Adrenal gland (tissue), 12 donors: Measurements from ENCODE around the gene KIFC3. TPM values are rescaled to one million over a fixed set of nuclear protein-coding genes. Genes with fewer than 3 reads are reported as not detected.

Source experiments
- DNase-seq, 7 donors: peaks; one replicate each; pipeline ENCODE4 v3.0.0-alpha.2; 2019 to 2020
- H3K27ac ChIP-seq, 5 donors: fragments of 200-600 bp; sonication (generic) in 4 of 5; 1 replicate in 3 of 5; 2 replicates in 2 of 5; pipeline versions ENCODE4 v1.5.1 to v1.8.0; 2016 to 2020; ENCODE audit warnings: mild to moderate bottlenecking in 1 of 5
- H3K27me3 ChIP-seq: fragments of 200-600 bp; 2 replicates; pipeline ENCODE4 v1.8.0; 2021
- H3K36me3 ChIP-seq, 2 donors: fragments of 200-600 bp; replicated peaks in 1 of 2; 1 replicate in 1 of 2; 2 replicates in 1 of 2; pipeline versions ENCODE4 v1.5.1 to v1.8.0; 2018 to 2022
- H3K4me1 ChIP-seq, 2 donors: fragments of 200-600 bp; replicated peaks in 1 of 2; 1 replicate in 1 of 2; 2 replicates in 1 of 2; pipeline versions ENCODE4 v1.5.1 to v1.8.0; 2018 to 2021
- H3K4me3 ChIP-seq, 4 donors: fragments of 200-600 bp; sonication (generic) in 3 of 4; one replicate each; pipeline ENCODE4 v1.5.1; 2016 to 2018
- H3K9me3 ChIP-seq, 3 donors: fragments of 200-600 bp; sonication (generic) in 1 of 3; replicated peaks in 1 of 3; 1 replicate in 2 of 3; 2 replicates in 1 of 3; pipeline versions ENCODE4 v1.5.1 to v1.8.0; 2016 to 2021
- POLR2A ChIP-seq, 2 donors: fragments of 450-650 bp; IDR thresholded peaks; one replicate each; pipeline ENCODE4 v1.6.1; 2017; ENCODE audit warnings: antibody characterized with exemption in 2 of 2, mild to moderate bottlenecking in 2 of 2, moderate library complexity in 1 of 2
- WGBS, 4 donors: extraction: QIAGEN DNeasy Blood & Tissue Kit in 2 of 4; methylation state at CpG; one replicate each; pipeline versions ENCODE4 v1.1.5 to v1.1.7; 2013 to 2017; 5-methylcytosine and 5-hydroxymethylcytosine counted together
- intact Hi-C, 2 donors: fragments of 100-400 bp; cut with DNase I; formaldehyde crosslinking; loops; one replicate each; pipeline versions ENCODE4 v1.14.1 to v1.15.0; 2022 to 2023
- polyA plus RNA-seq, 3 donors: library from polyadenylated mRNA; stranded (reverse); fragments of 200-250 nt in 2 of 3; fragments of 350-450 nt in 1 of 3; fragmentation: Illumina TruSeq in 1 of 3; extraction: RNeasy Lipid Tissue Mini Kit (QIAGEN cat#74804) in 1 of 3; gene quantifications; one replicate each; pipeline ENCODE4 v1.2.3, GENCODE V29; 2013 to 2014
- total RNA-seq, 9 donors: library from RNA; depleted of rRNA in 4 of 9; stranded (reverse); fragments of >200 nt in 4 of 9; fragments of 120-200 nt in 1 of 9; fragmentation: NEBNext Ultra II Directional in 1 of 9; extraction: Animal tissue kit (Norgen Biotek cat#: 25700) in 1 of 9; gene quantifications; one replicate each; pipeline versions ENCODE4 v1.1.0 to v1.2.4, GENCODE V29; 2013 to 2023
- TF ChIP-seq, protein P1 (sequence below), 6 experiments: fragments of 450-650 bp in 4 of 6; fragments of 200-600 bp in 2 of 6; sonication (generic) in 1 of 6; IDR thresholded peaks; 1 replicate in 5 of 6; 2 replicates in 1 of 6; pipeline versions ENCODE4 v1.5.1 to v1.8.0; 2016 to 2021; ENCODE audit warnings: antibody characterized with exemption in 6 of 6, mild to moderate bottlenecking in 2 of 6, moderate library complexity in 1 of 6
- donor health status: healthy with polysubstance abuse.
- donor health status: Bipolar disorder and iron deficiency.
- donor health status: DM: yes; HTN: yes; CAD: no.
- donor health status: DM: no; HTN: no; CAD: no.
- donor health status: DM: no; HTN: no; CAD: no.
- donor health status: DM: yes; HTN: yes; CAD: no.

Gene KIFC3
- total and polyA plus RNA-seq, 12 donors: 15.5 to 130 (median 60.0) TPM

DNA sequence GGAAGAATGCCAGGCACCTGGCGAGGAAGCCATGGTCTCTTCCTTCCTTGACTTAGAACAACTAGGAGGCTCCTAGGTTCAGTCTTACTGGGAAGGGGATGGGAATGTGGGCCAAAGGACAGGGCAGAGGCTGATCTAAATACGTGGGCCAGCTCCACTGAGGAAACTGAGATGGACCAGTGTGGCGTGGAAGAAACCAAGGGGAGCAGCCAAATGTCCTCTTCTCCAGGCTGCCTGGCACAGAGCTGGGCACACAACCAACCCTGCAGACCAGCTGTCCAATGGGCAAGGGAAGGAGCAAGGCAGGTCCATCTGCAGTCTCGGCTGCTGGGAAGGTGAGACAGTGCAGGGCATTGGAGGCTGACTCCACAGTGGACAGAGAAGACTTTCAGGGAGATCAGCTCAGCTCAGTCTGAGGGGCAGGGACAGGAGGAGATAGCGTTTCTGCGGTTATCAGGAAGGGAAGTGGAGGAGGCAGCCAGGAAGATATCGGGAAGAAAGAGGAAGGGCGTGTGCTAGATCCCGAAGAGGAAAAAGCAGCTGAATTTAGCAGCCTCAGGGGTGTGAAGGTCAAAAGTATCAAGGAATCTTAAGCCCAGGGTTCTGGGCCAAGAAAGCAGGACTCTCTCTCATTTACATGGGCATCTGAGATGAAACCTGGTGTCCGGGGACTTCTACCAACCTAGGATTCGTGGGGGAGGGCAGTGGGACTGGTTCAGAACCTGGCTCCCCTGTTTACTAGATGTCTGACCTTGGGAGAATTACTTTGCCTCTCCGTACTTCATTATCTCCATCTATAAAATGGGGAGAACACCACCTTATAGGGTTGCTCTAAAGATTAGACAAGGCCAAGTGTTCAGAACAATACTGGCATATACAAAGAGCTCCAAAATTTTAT lies 1.8 kb downstream of the KIFC3 start:
- H3K4me3 ChIP-seq: peak overlapping the region in 1 of 4 donors; percentile 74
- no peaks in the 10 kb centered on the region for H3K27me3 ChIP-seq
- TF ChIP-seq, protein P1, sequence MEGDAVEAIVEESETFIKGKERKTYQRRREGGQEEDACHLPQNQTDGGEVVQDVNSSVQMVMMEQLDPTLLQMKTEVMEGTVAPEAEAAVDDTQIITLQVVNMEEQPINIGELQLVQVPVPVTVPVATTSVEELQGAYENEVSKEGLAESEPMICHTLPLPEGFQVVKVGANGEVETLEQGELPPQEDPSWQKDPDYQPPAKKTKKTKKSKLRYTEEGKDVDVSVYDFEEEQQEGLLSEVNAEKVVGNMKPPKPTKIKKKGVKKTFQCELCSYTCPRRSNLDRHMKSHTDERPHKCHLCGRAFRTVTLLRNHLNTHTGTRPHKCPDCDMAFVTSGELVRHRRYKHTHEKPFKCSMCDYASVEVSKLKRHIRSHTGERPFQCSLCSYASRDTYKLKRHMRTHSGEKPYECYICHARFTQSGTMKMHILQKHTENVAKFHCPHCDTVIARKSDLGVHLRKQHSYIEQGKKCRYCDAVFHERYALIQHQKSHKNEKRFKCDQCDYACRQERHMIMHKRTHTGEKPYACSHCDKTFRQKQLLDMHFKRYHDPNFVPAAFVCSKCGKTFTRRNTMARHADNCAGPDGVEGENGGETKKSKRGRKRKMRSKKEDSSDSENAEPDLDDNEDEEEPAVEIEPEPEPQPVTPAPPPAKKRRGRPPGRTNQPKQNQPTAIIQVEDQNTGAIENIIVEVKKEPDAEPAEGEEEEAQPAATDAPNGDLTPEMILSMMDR (IDR thresholded peaks at IDR 0.05): no peak
- TF ChIP-seq POLR2A (IDR thresholded peaks at IDR 0.05): no peak
- peak overlapping the region in 4 of 5 donors; percentile 70 to 94 (median 84) for H3K27ac ChIP-seq
- no peaks in the 10 kb centered on the region for H3K9me3 ChIP-seq
- peaks cover 14 to 56% of the 10 kb centered on the region in 2 donors for H3K4me1 ChIP-seq
- 42 to 51% (median 45%) methylated on average over 12 of the region's 12 CpGs for WGBS, 4 donors
- peaks cover 0 to 12% of the 10 kb centered on the region in 2 donors for H3K36me3 ChIP-seq
- intact Hi-C loops: no loop called here
- DNase-seq: no peak

DNA sequence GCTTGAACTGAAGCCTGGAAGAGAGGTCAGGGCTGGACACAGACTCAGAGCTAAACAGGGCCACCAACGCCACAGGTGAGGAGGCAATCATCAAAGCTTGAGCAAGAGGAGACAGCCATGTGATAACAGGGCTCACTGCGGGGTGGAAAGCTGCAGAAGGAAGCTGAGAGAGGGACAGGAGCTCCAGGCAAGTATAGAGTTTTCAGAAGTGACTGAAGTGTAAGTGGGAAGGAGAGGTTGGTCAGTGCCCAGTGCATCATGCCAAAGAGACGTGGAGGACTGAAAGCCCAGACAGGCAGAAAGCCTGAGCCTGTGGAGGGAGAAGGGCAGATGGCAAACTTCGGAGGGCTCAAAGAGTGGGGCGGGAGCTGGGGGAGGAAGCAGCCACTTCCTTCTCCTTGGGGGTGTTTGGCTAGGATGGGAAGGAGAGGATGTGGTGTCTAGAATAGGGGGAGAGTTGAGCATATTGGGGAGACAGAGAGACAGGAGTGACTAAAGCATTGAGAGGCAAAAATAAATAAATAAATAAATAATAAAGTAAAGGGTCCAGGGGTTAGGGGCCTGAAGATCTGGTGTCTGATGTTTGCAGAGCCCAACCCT lies 2.6 kb downstream of the KIFC3 start:
- intact Hi-C loops: loop anchor here in 1 of 2 donors (10.0 kb wide), 1 partner anchor 55 kb away; no protein-coding TSS in a partner anchor
- Histone ChIP-seq H3K4me3 (peak overlapping the region in 1 of 4 donors; percentile 74), H3K27ac (peak overlapping the region in 2 of 5 donors; percentile 9 to 18), H3K36me3 (peaks cover 0 to 17% of the 10 kb centered on the region in 2 donors), H3K4me1 (peaks cover 14 to 52% of the 10 kb centered on the region in 2 donors), H3K27me3 (no peaks in the 10 kb centered on the region), H3K9me3 (no peaks in the 10 kb centered on the region)
- TF ChIP-seq POLR2A (IDR thresholded peaks at IDR 0.05): no peak
- TF ChIP-seq, protein P1 (IDR thresholded peaks at IDR 0.05): no peak
- DNase-seq: no peak
- 53 to 68% (median 55%) methylated on average over 4 to 5 of the region's 5 CpGs for WGBS, 4 donors

DNA sequence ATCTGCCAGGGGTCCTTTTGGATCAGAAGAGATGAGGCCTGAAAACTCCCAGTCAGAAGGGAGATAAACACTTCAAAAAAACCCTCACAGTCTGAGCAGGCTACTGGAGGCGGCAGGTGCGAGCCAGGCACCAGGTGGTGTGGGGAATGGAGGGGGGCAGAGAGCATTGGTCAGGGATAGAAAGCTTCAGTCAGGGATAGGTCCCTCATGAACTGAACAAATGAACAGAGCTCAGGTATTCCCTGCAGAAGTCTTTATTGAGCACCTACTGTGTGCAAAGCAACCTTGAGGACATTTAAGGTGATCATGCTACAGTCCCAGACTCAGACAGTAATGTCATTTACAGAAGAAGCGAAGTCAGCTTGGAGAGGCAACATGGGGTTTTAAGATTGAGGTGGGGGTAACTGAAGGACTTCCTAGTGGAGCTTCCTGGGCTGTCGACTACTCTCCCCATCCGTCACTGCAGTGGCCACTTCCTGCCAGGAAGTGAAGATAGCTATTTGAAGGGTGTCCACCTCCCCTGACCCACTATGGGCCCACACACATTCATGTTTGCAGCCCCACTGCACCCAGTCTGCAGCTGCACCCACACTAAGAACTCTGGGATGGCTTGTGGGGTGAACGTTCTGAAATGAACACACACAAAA lies 3.2 kb downstream of the KIFC3 start:
- Histone ChIP-seq H3K4me3 (no peak overlapping the region), H3K27ac (peak overlapping the region in 2 of 5 donors; percentile 9 to 31), H3K36me3 (peaks cover 0 to 22% of the 10 kb centered on the region in 2 donors), H3K4me1 (peaks cover 14 to 52% of the 10 kb centered on the region in 2 donors), H3K27me3 (no peaks in the 10 kb centered on the region), H3K9me3 (no peaks in the 10 kb centered on the region)
- 58 to 67% (median 62%) methylated on average over 5 to 6 of the region's 6 CpGs for WGBS, 4 donors
- intact Hi-C loops: loop anchor here in 1 of 2 donors (10.0 kb wide), 1 partner anchor 56 kb away; no protein-coding TSS in a partner anchor
- DNase-seq: no peak
- no peak for TF ChIP-seq POLR2A (IDR thresholded peaks at IDR 0.05)
- TF ChIP-seq, protein P1 (IDR thresholded peaks at IDR 0.05): no peak
